Measurements from ENCODE around the gene PCYOX1L.

Gene PCYOX1L

GRCh38 chr5:149333711-149334443 lies 24.0 kb upstream of the PCYOX1L start:
- TF ChIP-seq, protein P1, sequence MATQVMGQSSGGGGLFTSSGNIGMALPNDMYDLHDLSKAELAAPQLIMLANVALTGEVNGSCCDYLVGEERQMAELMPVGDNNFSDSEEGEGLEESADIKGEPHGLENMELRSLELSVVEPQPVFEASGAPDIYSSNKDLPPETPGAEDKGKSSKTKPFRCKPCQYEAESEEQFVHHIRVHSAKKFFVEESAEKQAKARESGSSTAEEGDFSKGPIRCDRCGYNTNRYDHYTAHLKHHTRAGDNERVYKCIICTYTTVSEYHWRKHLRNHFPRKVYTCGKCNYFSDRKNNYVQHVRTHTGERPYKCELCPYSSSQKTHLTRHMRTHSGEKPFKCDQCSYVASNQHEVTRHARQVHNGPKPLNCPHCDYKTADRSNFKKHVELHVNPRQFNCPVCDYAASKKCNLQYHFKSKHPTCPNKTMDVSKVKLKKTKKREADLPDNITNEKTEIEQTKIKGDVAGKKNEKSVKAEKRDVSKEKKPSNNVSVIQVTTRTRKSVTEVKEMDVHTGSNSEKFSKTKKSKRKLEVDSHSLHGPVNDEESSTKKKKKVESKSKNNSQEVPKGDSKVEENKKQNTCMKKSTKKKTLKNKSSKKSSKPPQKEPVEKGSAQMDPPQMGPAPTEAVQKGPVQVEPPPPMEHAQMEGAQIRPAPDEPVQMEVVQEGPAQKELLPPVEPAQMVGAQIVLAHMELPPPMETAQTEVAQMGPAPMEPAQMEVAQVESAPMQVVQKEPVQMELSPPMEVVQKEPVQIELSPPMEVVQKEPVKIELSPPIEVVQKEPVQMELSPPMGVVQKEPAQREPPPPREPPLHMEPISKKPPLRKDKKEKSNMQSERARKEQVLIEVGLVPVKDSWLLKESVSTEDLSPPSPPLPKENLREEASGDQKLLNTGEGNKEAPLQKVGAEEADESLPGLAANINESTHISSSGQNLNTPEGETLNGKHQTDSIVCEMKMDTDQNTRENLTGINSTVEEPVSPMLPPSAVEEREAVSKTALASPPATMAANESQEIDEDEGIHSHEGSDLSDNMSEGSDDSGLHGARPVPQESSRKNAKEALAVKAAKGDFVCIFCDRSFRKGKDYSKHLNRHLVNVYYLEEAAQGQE (IDR thresholded peaks at IDR 0.05; ENCODE audit: insufficient read depth in 1 of 2, low read depth in 2 of 2, low read length in 2 of 2) = no peak
- TF ChIP-seq TAF1 (IDR thresholded peaks at IDR 0.05; ENCODE audit: borderline replicate concordance, insufficient read depth, low read length) = no peak
- no peak for TF ChIP-seq SIN3A (IDR thresholded peaks at IDR 0.05; ENCODE audit: borderline replicate concordance, insufficient read depth, low read length)
- TF ChIP-seq FOXP2 (optimal IDR thresholded peaks at IDR 0.05; ENCODE audit: borderline replicate concordance, extremely low read depth, extremely low read length, insufficient read depth) = no peak
- TF ChIP-seq POLR2AphosphoS5 (IDR thresholded peaks at IDR 0.05; ENCODE audit: low read depth, low read length) = no peak

GRCh38 chr5:149337736-149338135 lies 20.1 kb upstream of the PCYOX1L start:
- no peak for TF ChIP-seq TAF1 (IDR thresholded peaks at IDR 0.05; ENCODE audit: borderline replicate concordance, insufficient read depth, low read length)
- no peak for TF ChIP-seq SIN3A (IDR thresholded peaks at IDR 0.05; ENCODE audit: borderline replicate concordance, insufficient read depth, low read length)
- no peak for TF ChIP-seq POLR2AphosphoS5 (IDR thresholded peaks at IDR 0.05; ENCODE audit: low read depth, low read length)
- TF ChIP-seq, protein P1 (IDR thresholded peaks at IDR 0.05; ENCODE audit: insufficient read depth in 1 of 2, low read depth in 2 of 2, low read length in 2 of 2) = no peak
- no peak for TF ChIP-seq FOXP2 (optimal IDR thresholded peaks at IDR 0.05; ENCODE audit: borderline replicate concordance, extremely low read depth, extremely low read length, insufficient read depth)

GRCh38 chr5:149338364-149338763 lies 19.5 kb upstream of the PCYOX1L start:
- no peak for TF ChIP-seq SIN3A (IDR thresholded peaks at IDR 0.05; ENCODE audit: borderline replicate concordance, insufficient read depth, low read length)
- TF ChIP-seq FOXP2 (optimal IDR thresholded peaks at IDR 0.05; ENCODE audit: borderline replicate concordance, extremely low read depth, extremely low read length, insufficient read depth) = no peak
- TF ChIP-seq, protein P1 (IDR thresholded peaks at IDR 0.05; ENCODE audit: insufficient read depth in 1 of 2, low read depth in 2 of 2, low read length in 2 of 2) = no peak
- TF ChIP-seq TAF1 (IDR thresholded peaks at IDR 0.05; ENCODE audit: borderline replicate concordance, insufficient read depth, low read length) = no peak
- TF ChIP-seq POLR2AphosphoS5 (IDR thresholded peaks at IDR 0.05; ENCODE audit: low read depth, low read length) = no peak

GRCh38 chr5:149340920-149341319 lies 16.9 kb upstream of the PCYOX1L start:
- TF ChIP-seq POLR2AphosphoS5 (IDR thresholded peaks at IDR 0.05; ENCODE audit: low read depth, low read length) = no peak
- TF ChIP-seq, protein P1 (IDR thresholded peaks at IDR 0.05; ENCODE audit: insufficient read depth in 1 of 2, low read depth in 2 of 2, low read length in 2 of 2) = no peak

GRCh38 chr5:149341876-149342275 lies 16.0 kb upstream of the PCYOX1L start:
- TF ChIP-seq, protein P1 (IDR thresholded peaks at IDR 0.05; ENCODE audit: insufficient read depth in 1 of 2, low read depth in 2 of 2, low read length in 2 of 2) = no peak
- TF ChIP-seq POLR2AphosphoS5 (IDR thresholded peaks at IDR 0.05; ENCODE audit: low read depth, low read length) = no peak
- TF ChIP-seq TAF1 (IDR thresholded peaks at IDR 0.05; ENCODE audit: borderline replicate concordance, insufficient read depth, low read length) = no peak
- TF ChIP-seq SIN3A (IDR thresholded peaks at IDR 0.05; ENCODE audit: borderline replicate concordance, insufficient read depth, low read length) = no peak
- TF ChIP-seq FOXP2 (optimal IDR thresholded peaks at IDR 0.05; ENCODE audit: borderline replicate concordance, extremely low read depth, extremely low read length, insufficient read depth) = no peak

All from PFSK-1 (cell line).